Muscle of leg (tissue), 11 donors: Measurements from ENCODE around the gene MLN. TPM values are rescaled to one million over a fixed set of nuclear protein-coding genes. Genes with fewer than 3 reads are reported as not detected.
A peak's percentile ranks its signal among the peaks of the same experiment; 100 is the strongest.

Source experiments
- DNase-seq: peaks from one replicate; pipeline ENCODE4 v3.0.0; 2013
- H3K27ac ChIP-seq: one replicate; pipeline ENCODE4 v1.5.1; 2013; ENCODE audit warnings: mild to moderate bottlenecking, low read length, control low read depth
- H3K27me3 ChIP-seq: one replicate; pipeline ENCODE4 v1.6.1; 2013; ENCODE audit warnings: low read length; ENCODE audit not compliant: control insufficient read depth, insufficient read depth
- H3K36me3 ChIP-seq: one replicate; pipeline ENCODE4 v1.6.1; 2013; ENCODE audit warnings: low read length; ENCODE audit not compliant: control insufficient read depth, insufficient read depth
- H3K4me1 ChIP-seq: one replicate; pipeline ENCODE4 v1.6.1; 2013; ENCODE audit warnings: low read length; ENCODE audit not compliant: control insufficient read depth, insufficient read depth
- H3K4me3 ChIP-seq: one replicate; pipeline ENCODE4 v1.5.1; 2013; ENCODE audit warnings: low read length, control low read depth
- H3K9me3 ChIP-seq: replicated peaks from 2 replicates; pipeline ENCODE4 v1.6.1; 2013; ENCODE audit warnings: low read depth, low read length; ENCODE audit not compliant: control insufficient read depth
- WGBS: methylation state at CpG from one replicate; pipeline ENCODE4 v1.1.5; 2013; ENCODE audit warnings: missing lambda C conversion rate; ENCODE audit not compliant: insufficient coverage; 5-methylcytosine and 5-hydroxymethylcytosine counted together
- polyA plus RNA-seq, 8 donors: library from polyadenylated mRNA; unstranded; fragments of 120-200 nt; gene quantifications; one replicate each; pipeline versions ENCODE4 v1.2.1 to v1.2.3, GENCODE V29; 2013; ENCODE audit warnings: inconsistent platforms in 1 of 8, low replicate concordance in 1 of 8; ENCODE audit not compliant: insufficient read length in 8 of 8, insufficient read depth in 1 of 8
- total RNA-seq: library from RNA; stranded (reverse); fragments of 120-200 nt; gene quantifications from one replicate; pipeline ENCODE4 v1.2.4, GENCODE V29; 2013

The MLN gene
- total and polyA plus RNA-seq, 9 donors: 1.2 to 4.9 TPM; not detected in 7

DNA sequence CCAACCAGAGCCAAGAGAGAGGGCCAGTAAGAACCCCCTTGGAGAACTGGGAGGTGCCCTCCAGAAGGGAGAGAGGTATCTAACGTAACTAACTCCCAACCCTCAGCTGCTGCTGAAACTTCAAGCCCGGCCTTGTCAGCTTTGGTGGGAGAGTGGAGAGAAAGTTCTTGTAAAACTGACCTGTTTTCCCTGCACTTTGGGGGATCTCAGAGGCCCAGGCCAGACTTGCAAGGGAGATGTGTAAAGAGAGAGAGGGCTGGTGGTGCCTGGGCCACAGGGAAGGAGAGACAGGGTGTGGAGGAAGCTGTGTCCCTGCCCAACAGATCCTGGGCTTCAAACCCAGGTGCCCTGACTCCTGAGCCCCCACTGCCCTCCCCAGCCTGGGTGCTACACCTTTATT lies 39.8 kb downstream of the MLN start:
- no peak overlapping the region for H3K4me3 ChIP-seq
- H3K27ac ChIP-seq: no peak overlapping the region
- DNase-seq: no peak
- no peaks in the 10 kb centered on the region for H3K27me3 ChIP-seq
- no peaks in the 10 kb centered on the region for H3K36me3 ChIP-seq
- peaks cover 32% of the 10 kb centered on the region for H3K4me1 ChIP-seq
- WGBS: no CpG with 5 or more reads among the region's 2 CpGs
- H3K9me3 ChIP-seq: peaks cover 2% of the 10 kb centered on the region

- H3K27ac ChIP-seq: no peak overlapping the region
- H3K4me1 ChIP-seq: peaks cover 29% of the 10 kb centered on the region
- peaks cover 2% of the 10 kb centered on the region for H3K9me3 ChIP-seq
- H3K36me3 ChIP-seq: no peaks in the 10 kb centered on the region
- H3K4me3 ChIP-seq: no peak overlapping the region
- no peaks in the 10 kb centered on the region for H3K27me3 ChIP-seq
- DNase-seq: no peak
- 86% methylated on average over 1 of the region's 6 CpGs for WGBS
These were observed 40.3 kb downstream of the MLN start for GRCh38 chr6:33763483-33763882.

DNA sequence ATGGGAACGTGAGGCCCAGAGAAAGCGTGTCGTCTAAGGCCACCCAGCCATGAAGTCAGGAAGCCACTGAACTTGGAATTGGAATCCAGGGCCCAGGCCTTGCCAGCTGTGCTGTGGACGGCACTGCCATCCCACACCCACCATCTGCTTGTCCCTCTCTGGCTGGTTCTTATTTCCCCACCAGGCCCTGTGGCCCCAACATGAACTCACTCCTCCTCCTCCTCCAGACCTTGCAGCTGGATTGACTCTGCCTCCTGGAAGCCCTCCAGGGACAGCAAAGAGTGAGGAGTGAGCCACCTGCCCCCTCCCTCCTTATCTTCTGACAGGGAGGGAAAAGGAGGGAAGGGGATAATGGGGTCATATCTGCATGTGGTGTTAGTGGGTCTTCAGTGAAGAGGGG lies 41.1 kb downstream of the MLN start:
- DNase-seq: no peak
- H3K27ac ChIP-seq: no peak overlapping the region
- peaks cover 29% of the 10 kb centered on the region for H3K4me1 ChIP-seq
- no peaks in the 10 kb centered on the region for H3K27me3 ChIP-seq
- H3K4me3 ChIP-seq: no peak overlapping the region
- WGBS: 70% methylated on average over 4 of the region's 4 CpGs
- peaks cover 2% of the 10 kb centered on the region for H3K9me3 ChIP-seq
- H3K36me3 ChIP-seq: no peaks in the 10 kb centered on the region

GRCh38 chr6:33761922-33762629 lies 41.7 kb downstream of the MLN start:
- no peaks in the 10 kb centered on the region for H3K27me3 ChIP-seq
- H3K4me1 ChIP-seq: peaks cover 29% of the 10 kb centered on the region
- H3K36me3 ChIP-seq: no peaks in the 10 kb centered on the region
- H3K27ac ChIP-seq: peak overlapping the region; percentile 29
- 37% methylated on average over 7 of the region's 7 CpGs for WGBS
- H3K4me3 ChIP-seq: no peak overlapping the region
- DNase-seq: peak; percentile 72
- peaks cover 2% of the 10 kb centered on the region for H3K9me3 ChIP-seq

DNA sequence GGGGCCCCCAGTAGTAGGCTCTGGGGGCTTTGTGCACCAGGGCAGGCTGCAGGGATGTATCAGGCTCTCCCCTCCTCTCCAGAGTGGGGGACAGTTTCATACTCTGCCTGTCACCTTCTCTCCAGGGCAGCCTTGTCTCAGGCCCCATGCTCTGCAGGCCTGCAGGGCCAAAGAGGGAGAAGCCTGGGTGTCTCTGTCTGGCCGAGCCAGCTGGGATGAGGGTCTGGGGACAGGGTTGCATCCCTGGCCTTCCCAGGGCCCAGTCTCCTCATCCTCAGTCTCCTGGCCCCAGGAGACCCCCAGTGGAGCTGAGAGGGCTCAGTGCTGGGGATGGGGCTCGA lies 42.3 kb downstream of the MLN start:
- no peak overlapping the region for H3K4me3 ChIP-seq
- no peak for DNase-seq
- H3K36me3 ChIP-seq: no peaks in the 10 kb centered on the region
- H3K27me3 ChIP-seq: no peaks in the 10 kb centered on the region
- WGBS: 25% methylated on average over 1 of the region's 2 CpGs
- H3K27ac ChIP-seq: peak overlapping the region; percentile 29
- peaks cover under 1% of the 10 kb centered on the region for H3K9me3 ChIP-seq
- H3K4me1 ChIP-seq: peaks cover 29% of the 10 kb centered on the region

- 80% methylated on average over 4 of the region's 9 CpGs for WGBS
- Histone ChIP-seq H3K27ac (no peak overlapping the region), H3K27me3 (no peaks in the 10 kb centered on the region), H3K36me3 (no peaks in the 10 kb centered on the region), H3K9me3 (no peaks in the 10 kb centered on the region), H3K4me1 (peaks cover 34% of the 10 kb centered on the region), H3K4me3 (no peak overlapping the region)
- DNase-seq: no peak
These were observed 43.7 kb downstream of the MLN start for GRCh38 chr6:33759887-33760629.

GRCh38 chr6:33758815-33759216 lies 45.0 kb downstream of the MLN start:
- WGBS: 20% methylated on average over 1 of the region's 7 CpGs
- Histone ChIP-seq H3K27me3 (no peaks in the 10 kb centered on the region), H3K27ac (no peak overlapping the region), H3K36me3 (no peaks in the 10 kb centered on the region), H3K9me3 (no peaks in the 10 kb centered on the region), H3K4me3 (no peak overlapping the region), H3K4me1 (peaks cover 35% of the 10 kb centered on the region)
- DNase-seq: no peak

GRCh38 chr6:33757906-33758305 lies 45.9 kb downstream of the MLN start:
- DNase-seq: no peak
- Histone ChIP-seq H3K4me3 (no peak overlapping the region), H3K4me1 (peaks cover 34% of the 10 kb centered on the region), H3K36me3 (no peaks in the 10 kb centered on the region), H3K27me3 (no peaks in the 10 kb centered on the region), H3K9me3 (no peaks in the 10 kb centered on the region), H3K27ac (no peak overlapping the region)
- 79% methylated on average over 6 of the region's 10 CpGs for WGBS

- 100% methylated on average over 1 of the region's 3 CpGs for WGBS
- no peaks in the 10 kb centered on the region for H3K9me3 ChIP-seq
- no peak for DNase-seq
- no peaks in the 10 kb centered on the region for H3K27me3 ChIP-seq
- H3K4me3 ChIP-seq: no peak overlapping the region
- no peaks in the 10 kb centered on the region for H3K36me3 ChIP-seq
- no peak overlapping the region for H3K27ac ChIP-seq
- peaks cover 31% of the 10 kb centered on the region for H3K4me1 ChIP-seq
These were observed 46.7 kb downstream of the MLN start for GRCh38 chr6:33757113-33757512.

DNA sequence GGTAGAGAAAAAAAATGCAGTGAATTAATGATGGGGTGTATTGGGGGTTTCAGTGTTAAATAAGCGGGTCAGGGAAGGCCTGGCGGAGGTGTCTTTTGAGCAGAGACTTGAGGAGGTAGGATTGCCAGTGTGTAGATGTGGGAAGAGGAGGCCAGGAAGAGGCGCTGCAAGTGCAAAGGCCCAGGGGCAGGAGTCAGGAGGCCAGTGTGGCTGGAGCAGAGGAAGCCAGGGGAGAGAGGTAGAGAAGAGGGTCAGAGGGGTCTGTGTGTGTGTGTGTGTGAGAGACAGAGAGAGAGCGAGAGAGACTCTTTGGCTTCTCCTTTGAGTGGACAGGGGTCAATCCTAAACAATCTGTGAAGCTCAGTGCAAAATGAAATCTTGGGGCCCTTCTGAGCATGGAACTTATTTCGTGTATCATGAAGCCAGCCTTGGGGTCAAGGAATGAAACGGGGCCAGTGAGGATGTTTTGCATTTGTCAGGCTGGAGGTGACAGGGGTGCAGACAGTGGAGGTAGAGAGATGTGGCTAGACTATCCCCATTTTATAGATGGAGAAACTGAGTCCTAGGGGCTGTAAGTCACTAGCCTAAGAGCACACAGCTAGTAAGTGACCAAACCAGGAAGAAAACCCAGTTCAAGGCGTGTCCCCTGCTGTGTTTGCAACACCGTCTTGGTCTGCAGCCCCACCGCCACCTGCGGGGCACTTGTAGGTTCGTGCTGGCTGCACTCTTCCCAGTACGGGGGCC lies 47.4 kb downstream of the MLN start:
- H3K27ac ChIP-seq: no peak overlapping the region
- WGBS: 84% methylated on average over 10 of the region's 12 CpGs
- H3K9me3 ChIP-seq: no peaks in the 10 kb centered on the region
- H3K27me3 ChIP-seq: no peaks in the 10 kb centered on the region
- no peaks in the 10 kb centered on the region for H3K36me3 ChIP-seq
- H3K4me3 ChIP-seq: no peak overlapping the region
- DNase-seq: no peak
- H3K4me1 ChIP-seq: peaks cover 28% of the 10 kb centered on the region
